HG03439 (cell line): ENCODE measurements around the gene CFAP53.
"Not testable (repeated sequence)": the region's sequence is repeated elsewhere in the genome, so short reads cannot be mapped to it uniquely, and the experiment has no call there.

ENCODE experiments used
- ATAC-seq: cut with Tn5 transposase; IDR thresholded peaks from one replicate; pipeline ENCODE4 v1.9.1; 2021; ENCODE audit warnings: mild to moderate bottlenecking, moderate library complexity; ENCODE audit not compliant: unreplicated experiment

CFAP53 gene, protein sequence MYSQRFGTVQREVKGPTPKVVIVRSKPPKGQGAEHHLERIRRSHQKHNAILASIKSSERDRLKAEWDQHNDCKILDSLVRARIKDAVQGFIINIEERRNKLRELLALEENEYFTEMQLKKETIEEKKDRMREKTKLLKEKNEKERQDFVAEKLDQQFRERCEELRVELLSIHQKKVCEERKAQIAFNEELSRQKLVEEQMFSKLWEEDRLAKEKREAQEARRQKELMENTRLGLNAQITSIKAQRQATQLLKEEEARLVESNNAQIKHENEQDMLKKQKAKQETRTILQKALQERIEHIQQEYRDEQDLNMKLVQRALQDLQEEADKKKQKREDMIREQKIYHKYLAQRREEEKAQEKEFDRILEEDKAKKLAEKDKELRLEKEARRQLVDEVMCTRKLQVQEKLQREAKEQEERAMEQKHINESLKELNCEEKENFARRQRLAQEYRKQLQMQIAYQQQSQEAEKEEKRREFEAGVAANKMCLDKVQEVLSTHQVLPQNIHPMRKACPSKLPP

DNA sequence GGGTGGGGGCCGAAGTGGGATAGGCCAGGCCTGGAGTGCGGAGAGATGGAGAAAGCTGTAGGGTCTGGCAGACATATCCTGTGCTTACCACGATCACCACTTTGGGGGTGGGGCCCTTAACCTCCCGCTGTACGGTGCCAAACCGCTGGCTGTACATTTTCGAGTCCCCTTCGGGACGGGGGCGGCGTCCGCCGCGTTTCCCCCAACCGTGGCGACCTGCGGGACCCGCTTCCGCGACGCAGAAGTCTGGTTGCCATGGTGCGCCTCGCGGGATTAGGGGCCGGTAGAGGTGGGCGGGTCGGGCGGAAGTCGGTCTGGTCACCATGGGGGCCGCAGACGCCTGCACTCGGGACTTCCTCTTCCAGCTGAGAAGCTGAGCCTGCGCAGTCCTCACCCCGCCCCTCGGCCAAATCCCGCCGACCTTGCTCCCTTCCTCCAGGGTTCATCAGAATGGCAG, at the start of gene CFAP53:
TSS of gene CFAP53 (minus strand) at position 248 of the 457 bp plus-strand sequence. CDS start at position 157, 91 bp downstream.
- ATAC-seq: peak; percentile 56

GRCh38 chr18:50315100-50315871, 49.0 kb upstream of the CFAP53 start:
- peak; percentile 69 for ATAC-seq

- ATAC-seq: no peak
Measured at GRCh38 chr18:50313873-50314460, 47.7 kb upstream of the CFAP53 start.

DNA sequence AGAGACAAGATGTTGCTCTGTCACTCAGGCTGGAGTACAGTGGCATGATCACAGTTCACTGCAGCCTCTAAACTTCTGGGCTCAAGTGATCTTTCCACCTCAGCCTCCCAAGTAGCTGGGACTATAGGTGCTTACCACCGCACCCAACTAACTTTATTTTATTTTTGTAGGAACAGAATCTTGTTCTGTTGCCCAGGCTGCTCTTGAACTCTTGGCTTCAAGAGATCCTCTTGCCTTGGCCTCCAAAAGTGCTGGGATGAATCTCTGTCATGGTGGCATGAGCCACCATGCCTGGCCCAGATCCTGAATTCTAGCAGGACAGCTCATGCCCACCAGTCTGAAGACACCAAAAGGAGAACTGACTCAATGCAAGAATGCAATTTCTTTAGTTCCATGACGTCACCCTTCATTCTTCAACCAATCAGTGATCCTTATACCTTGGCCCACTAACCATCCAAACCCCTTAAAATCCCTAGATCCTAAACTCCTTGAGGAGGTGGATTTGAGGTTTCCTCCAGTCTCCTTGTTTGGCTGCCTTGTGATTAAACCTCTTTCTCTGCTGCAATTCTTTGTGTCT, 46.8 kb upstream of the CFAP53 start:
- ATAC-seq: peak; percentile 22

- peak; percentile 56 for ATAC-seq
Measured at GRCh38 chr18:50312296-50313030, 46.2 kb upstream of the CFAP53 start.

- no peak for ATAC-seq
Measured at GRCh38 chr18:50311650-50312049, 45.4 kb upstream of the CFAP53 start.

DNA sequence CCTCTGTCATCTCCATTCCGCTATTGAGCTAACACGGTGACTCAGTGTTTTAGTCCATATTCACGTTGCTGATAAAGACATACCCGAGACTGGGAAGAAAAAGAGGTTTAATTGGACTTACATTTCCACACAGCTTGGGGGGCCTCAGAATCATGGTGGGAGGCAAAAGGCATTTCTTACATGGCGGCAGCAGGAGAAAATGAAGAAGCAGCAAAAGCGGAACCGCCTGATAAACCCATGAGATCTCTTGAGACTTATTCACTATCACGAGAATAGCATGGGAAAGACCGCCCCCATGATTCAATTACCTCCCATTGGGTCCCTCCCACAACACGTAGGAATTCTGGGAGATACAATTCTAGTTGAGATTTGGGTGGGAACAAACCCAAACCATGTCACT, 43.8 kb upstream of the CFAP53 start:
- no peak for ATAC-seq

DNA sequence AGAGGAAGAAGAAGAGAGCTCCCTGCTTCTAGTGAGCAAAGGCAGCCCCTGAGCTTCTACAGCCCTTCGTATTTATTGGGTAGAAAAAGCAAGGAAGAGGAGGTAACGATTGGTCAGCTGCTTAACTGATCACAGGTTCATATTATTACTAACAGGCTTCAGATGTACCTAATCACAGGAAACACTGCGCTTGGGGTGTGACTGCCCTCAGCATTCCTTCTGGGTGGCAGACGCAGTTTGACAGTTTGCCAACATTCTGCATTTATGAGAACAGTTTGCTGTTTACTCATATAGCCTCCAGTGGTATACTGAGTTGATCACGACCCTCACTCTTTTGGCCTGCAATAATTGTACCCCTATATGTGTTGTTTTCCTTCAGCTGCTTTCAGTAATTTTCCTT, 42.6 kb upstream of the CFAP53 start:
- not testable (repeated sequence) for ATAC-seq

DNA sequence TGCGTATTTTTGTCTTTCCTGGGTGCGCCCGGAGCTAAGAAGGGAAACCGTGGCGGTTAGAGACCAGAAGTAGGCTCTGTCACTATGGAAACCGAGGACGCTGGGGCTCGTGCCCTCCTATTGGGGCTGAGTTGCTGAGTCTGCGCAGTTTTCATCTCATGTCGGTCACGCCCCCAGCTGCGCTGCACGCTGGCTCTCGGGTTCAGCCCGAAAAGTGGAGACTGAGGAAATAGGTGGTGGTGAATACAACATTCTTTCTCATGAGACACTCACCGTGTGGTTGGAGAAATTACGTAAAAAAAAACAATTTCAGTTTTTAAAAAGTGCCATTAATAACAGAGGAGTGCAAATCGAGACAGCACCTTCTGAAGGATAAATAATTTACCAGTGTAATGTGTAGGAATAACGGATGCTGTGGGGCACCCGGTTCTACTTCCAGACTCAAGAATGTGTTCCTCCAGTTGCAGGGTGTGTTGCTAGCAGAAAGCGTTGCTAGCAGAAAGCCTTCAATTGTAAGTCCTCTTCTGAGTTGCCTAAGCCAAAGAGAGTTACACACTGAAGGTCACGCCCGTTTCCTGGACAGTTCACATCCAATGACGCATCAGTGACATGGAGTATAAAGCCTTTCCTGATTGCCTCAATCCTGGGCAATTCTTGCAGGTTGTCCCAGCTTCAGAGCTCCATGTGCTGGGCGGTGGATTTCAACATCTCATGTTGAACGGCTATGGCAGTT, 41.6 kb upstream of the CFAP53 start:
- ATAC-seq: peak; percentile 85

DNA sequence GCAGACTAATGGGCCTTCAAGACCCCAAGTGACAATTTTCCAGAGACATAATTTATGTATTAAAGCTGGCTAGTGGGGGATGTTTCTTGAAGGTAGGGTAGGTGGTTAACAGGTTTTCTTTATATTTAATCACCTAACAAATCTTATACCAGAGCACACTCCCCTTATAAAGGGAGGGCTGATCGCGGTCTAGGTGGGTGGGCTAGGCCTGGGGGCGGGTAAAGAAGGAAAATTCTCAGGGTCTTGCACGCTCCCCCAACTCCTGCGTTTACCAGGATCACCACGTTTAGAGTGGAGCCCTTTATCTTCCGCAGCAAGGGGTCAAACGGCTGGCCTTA, 41.1 kb upstream of the CFAP53 start:
- ATAC-seq: no peak

GRCh38 chr18:50306944-50307343, 40.6 kb upstream of the CFAP53 start:
- ATAC-seq: no peak

- no peak for ATAC-seq
Measured at GRCh38 chr18:50301074-50301473, 34.8 kb upstream of the CFAP53 start.

- no peak for ATAC-seq
Measured at GRCh38 chr18:50299626-50300388, 33.5 kb upstream of the CFAP53 start.

- no peak for ATAC-seq
Measured at GRCh38 chr18:50298443-50299284, 32.4 kb upstream of the CFAP53 start.

GRCh38 chr18:50297621-50298442, 31.5 kb upstream of the CFAP53 start:
- ATAC-seq: peak; percentile 99

DNA sequence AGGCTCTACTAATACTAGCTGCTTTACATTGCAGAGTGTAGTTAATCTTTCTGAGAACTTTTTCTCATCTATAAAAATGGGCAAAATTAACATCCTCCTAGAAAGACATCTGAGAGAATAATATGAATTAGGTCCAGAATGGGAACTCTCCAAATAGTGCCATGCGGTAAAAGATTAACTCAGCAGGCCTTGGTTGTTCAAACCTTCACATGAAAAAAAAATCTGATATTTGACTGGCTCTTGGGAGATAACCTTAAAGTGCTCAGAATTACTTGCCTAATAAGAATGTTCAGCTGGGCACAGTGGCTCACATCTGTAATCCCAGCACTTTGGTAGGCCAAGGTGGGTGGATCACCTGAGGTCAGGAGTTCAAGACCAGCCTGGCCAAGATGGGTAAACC, 26.7 kb upstream of the CFAP53 start:
- ATAC-seq: no peak

- no peak for ATAC-seq
Measured at GRCh38 chr18:50289108-50289443, 22.8 kb upstream of the CFAP53 start.
